ENCODE results near the gene CTDNEP1. TPM values are rescaled to one million over a fixed set of nuclear protein-coding genes. Genes with fewer than 3 reads are reported as not detected.

The CTDNEP1 gene
- total RNA-seq, 1 donor from 2014 or later: 36.4 TPM

- H3K4me3 ChIP-seq (ENCODE audit: low read depth, low read length): peak overlapping the region; percentile 58
- no peak for TF ChIP-seq CTCF (conservative IDR thresholded peaks at IDR 0.05; ENCODE audit: low read depth, low read length)
Measured at GRCh38 chr17:7260151-7260550, 8.6 kb upstream of the CTDNEP1 start.

GRCh38 chr17:7259555-7259889, 8.0 kb upstream of the CTDNEP1 start:
- no peak for DNase-seq (ENCODE audit: low read depth)
- H3K4me3 ChIP-seq (ENCODE audit: low read depth, low read length): no peak overlapping the region
- no peak for TF ChIP-seq CTCF (conservative IDR thresholded peaks at IDR 0.05; ENCODE audit: low read depth, low read length)

More at GRCh38 chr17:7260151-7260550, 8.6 kb upstream of the CTDNEP1 start:
- DNase-seq (ENCODE audit: low read depth): no peak

GRCh38 chr17:7258731-7259554, 7.4 kb upstream of the CTDNEP1 start:
- DNase-seq (ENCODE audit: low read depth): no peak
- TF ChIP-seq CTCF (conservative IDR thresholded peaks at IDR 0.05; ENCODE audit: low read depth, low read length): no peak
- no peak overlapping the region for H3K4me3 ChIP-seq (ENCODE audit: low read depth, low read length)

GRCh38 chr17:7256766-7257456, 5.4 kb upstream of the CTDNEP1 start:
- H3K4me3 ChIP-seq (ENCODE audit: low read depth, low read length): no peak overlapping the region
- DNase-seq (ENCODE audit: low read depth): no peak
- TF ChIP-seq CTCF (conservative IDR thresholded peaks at IDR 0.05; ENCODE audit: low read depth, low read length): no peak

GRCh38 chr17:7254511-7254910, 3.0 kb upstream of the CTDNEP1 start:
- no peak for DNase-seq (ENCODE audit: low read depth)
- no peak for TF ChIP-seq CTCF (conservative IDR thresholded peaks at IDR 0.05; ENCODE audit: low read depth, low read length)
- H3K4me3 ChIP-seq (ENCODE audit: low read depth, low read length): no peak overlapping the region

- DNase-seq (ENCODE audit: low read depth): no peak
- H3K4me3 ChIP-seq (ENCODE audit: low read depth, low read length): peak overlapping the region; percentile 73
- TF ChIP-seq CTCF (conservative IDR thresholded peaks at IDR 0.05; ENCODE audit: low read depth, low read length): no peak
Measured at GRCh38 chr17:7253082-7253481, 1.5 kb upstream of the CTDNEP1 start.

Measured in epithelial cell of proximal tubule (primary cell).